GM12878 (cell line): ENCODE results near the gene ATG12. TPM values are rescaled to one million over a fixed set of nuclear protein-coding genes. Genes with fewer than 3 reads are reported as not detected.

Experiments
- ATAC-seq: fragments of 200-7000 bp; cut with Tn5 transposase; 3 replicates; pipeline ENCODE4 v1.9.1; 2020; ENCODE audit warnings: mild to moderate bottlenecking, moderate library complexity
- BruUV-seq: library from RNA; stranded (reverse); fragments of 400-500 nt; replicated peaks from 2 replicates; lab custom pipeline; 2021; lab: Mats Ljungman, UMichigan
- CTCF ChIA-PET: fragments of 300-600 bp; sonication (Branson Sonifier 250); formaldehyde crosslinking; extraction: SDS; loops from one replicate; lab custom pipeline; 2021; ENCODE audit warnings: inconsistent platforms; lab: Yijun Ruan, JAX
- POLR2A ChIA-PET: fragments of 350-600 bp; formaldehyde crosslinking; extraction: SDS; loops from one replicate; lab custom pipeline; 2021; ENCODE audit warnings: inconsistent platforms; lab: Charles Lee
- RAD21 ChIA-PET: fragments of 300-600 bp; sonication (Branson Sonifier 250); formaldehyde crosslinking; loops from one replicate; lab custom pipeline; 2023; ENCODE audit warnings: antibody characterized with exemption; ENCODE audit not compliant: unreplicated experiment; lab: Charles Lee
- SMC1A ChIA-PET: fragments of 300-600 bp; sonication (Branson Sonifier 250); formaldehyde crosslinking; loops from one replicate; lab custom pipeline; 2023; ENCODE audit not compliant: unreplicated experiment, uncharacterized antibody; lab: Charles Lee
- DNase-seq: peaks from one replicate; pipeline ENCODE4 v3.0.0-alpha.2; 2011; ENCODE audit warnings: low read depth, low spot score
- FAIRE-seq: peaks from 3 replicates; lab custom pipeline; 2011; peaks lifted over from hg19 to GRCh38; lab: Jason Lieb, UNC
- H2AFZ ChIP-seq: 2 replicates; pipeline ENCODE4 v1.6.0; 2011; ENCODE audit warnings: low read depth, low read length, control low read depth; ENCODE audit not compliant: control insufficient read depth
- H3K27ac ChIP-seq: 2 replicates; pipeline ENCODE4 v1.5.1; 2011; ENCODE audit warnings: control low read depth; ENCODE audit not compliant: control insufficient read depth, insufficient read depth
- H3K27me3 ChIP-seq, 2 experiments: replicated peaks in 1 of 2; 2 replicates each; pipeline versions ENCODE4 v1.6.0 to v1.6.1; 2011; ENCODE audit warnings: low read length in 1 of 2; ENCODE audit not compliant: control insufficient read depth in 2 of 2, insufficient read depth in 2 of 2
- H3K36me3 ChIP-seq, 2 experiments: 2 replicates each; pipeline ENCODE4 v1.5.1; 2011; ENCODE audit warnings: low read length in 1 of 2; ENCODE audit not compliant: control insufficient read depth in 2 of 2, insufficient read depth in 2 of 2
- H3K4me1 ChIP-seq: 2 replicates; pipeline ENCODE4 v1.6.1; 2011; ENCODE audit warnings: mild to moderate bottlenecking, low read length, moderate library complexity, mixed read lengths; ENCODE audit not compliant: control insufficient read depth, insufficient read depth
- H3K4me2 ChIP-seq: 2 replicates; pipeline ENCODE4 v1.6.0; 2011; ENCODE audit warnings: control low read depth; ENCODE audit not compliant: control insufficient read depth, insufficient read depth
- H3K4me3 ChIP-seq: fragments of 200-600 bp; sonication (generic); 2 replicates; pipeline ENCODE4 v1.5.1; 2016
- H3K79me2 ChIP-seq: 2 replicates; pipeline ENCODE4 v1.6.0; 2011; ENCODE audit warnings: low read length; ENCODE audit not compliant: control insufficient read depth, insufficient read depth
- H3K9ac ChIP-seq: 2 replicates; pipeline ENCODE4 v1.8.0; 2011; ENCODE audit warnings: low read length, control low read depth, mixed read lengths; ENCODE audit not compliant: control insufficient read depth, insufficient read depth
- H3K9me3 ChIP-seq: replicated peaks from 3 replicates; pipeline ENCODE4 v1.5.1; 2011; ENCODE audit warnings: mild to moderate bottlenecking, low read length; ENCODE audit not compliant: control insufficient read depth, insufficient read depth
- H4K20me1 ChIP-seq: 2 replicates; pipeline ENCODE4 v1.6.0; 2011; ENCODE audit not compliant: control insufficient read depth, insufficient read depth
- CHD4 ChIP-seq: fragments of 200-600 bp; sonication (generic); IDR thresholded peaks from 2 replicates; pipeline ENCODE4 v1.6.1; 2016; ENCODE audit warnings: mild to moderate bottlenecking
- EZH2 ChIP-seq: IDR thresholded peaks from 2 replicates; pipeline ENCODE4 v1.6.1; 2012; ENCODE audit warnings: low read depth, mild to moderate bottlenecking, control low read depth, inconsistent platforms, low read length, borderline replicate concordance; ENCODE audit not compliant: control insufficient read depth
- LARP7 ChIP-seq: fragments of 450-650 bp; IDR thresholded peaks from 2 replicates; pipeline ENCODE4 v1.6.1; 2017; ENCODE audit warnings: mild to moderate bottlenecking
- WGBS: methylation state at CpG from one replicate; pipeline ENCODE4 v1.1.6; 2016; ENCODE audit warnings: low lambda C conversion rate; ENCODE audit not compliant: insufficient replicate concordance, insufficient coverage; ENCODE audit errors: missing lambda C conversion rate; 5-methylcytosine and 5-hydroxymethylcytosine counted together
- in situ Hi-C: fragments of 300-500 bp; cut with MboI; formaldehyde crosslinking; loops from 9 replicates; pipeline ENCODE4 v1.14.3; 2018; ENCODE audit warnings: mixed read lengths
- intact Hi-C: fragments of 100-400 bp; cut with micrococcal nuclease; formaldehyde crosslinking; loops from one replicate; pipeline ENCODE4 v1.14.2; 2022; ENCODE audit not compliant: unreplicated experiment
- polyA plus RNA-seq, 11 experiments: library from polyadenylated mRNA; depleted of rRNA in 4 of 11; unstranded in 6 of 11; stranded (reverse) in 5 of 11; fragments of >200 nt; fragmentation: Nextera tagmentation in 4 of 11; fragmentation: Illumina TruSeq in 1 of 11; extraction: Ambion mirVana in 4 of 11; extraction: Trizol in 1 of 11; gene quantifications; 1 replicate in 1 of 11; 2 replicates in 10 of 11; pipeline versions ENCODE4 v1.2.1 to v1.2.3, GENCODE V29; 2011 to 2016; ENCODE audit warnings: inconsistent platforms in 2 of 11, missing spikeins in 2 of 11, low read depth in 1 of 11
- total RNA-seq, 4 experiments: library from RNA; depleted of rRNA in 3 of 4; stranded (reverse); fragments of >200 nt in 3 of 4; fragmentation: Illumina TruSeq in 1 of 4; extraction: Trizol in 1 of 4; gene quantifications; 2 replicates each; pipeline versions ENCODE4 v1.2.1 to v1.2.3, GENCODE V29; 2013 to 2021
- TF ChIP-seq, protein P1 (sequence below): fragments of 450-650 bp; IDR thresholded peaks from 2 replicates; pipeline ENCODE4 v1.6.1; 2017; ENCODE audit warnings: borderline replicate concordance
- TF ChIP-seq, protein P2 (sequence below): IDR thresholded peaks from 2 replicates; pipeline ENCODE4 v1.6.1; 2012; ENCODE audit warnings: low read length, inconsistent platforms
- TF ChIP-seq, protein P3 (sequence below): fragments of 450-650 bp; formaldehyde crosslinking; IDR thresholded peaks from 2 replicates; pipeline ENCODE4 v1.5.0; 2022; ENCODE audit warnings: mild to moderate bottlenecking, missing genetic modification characterization

The ATG12 gene
- total and polyA plus RNA-seq, 10 of the 15 experiments (the other 5 are each of a cell fraction or from before 2014, with no cell fraction given), result 23.2 to 92.0 (median 58.6) TPM

DNA sequence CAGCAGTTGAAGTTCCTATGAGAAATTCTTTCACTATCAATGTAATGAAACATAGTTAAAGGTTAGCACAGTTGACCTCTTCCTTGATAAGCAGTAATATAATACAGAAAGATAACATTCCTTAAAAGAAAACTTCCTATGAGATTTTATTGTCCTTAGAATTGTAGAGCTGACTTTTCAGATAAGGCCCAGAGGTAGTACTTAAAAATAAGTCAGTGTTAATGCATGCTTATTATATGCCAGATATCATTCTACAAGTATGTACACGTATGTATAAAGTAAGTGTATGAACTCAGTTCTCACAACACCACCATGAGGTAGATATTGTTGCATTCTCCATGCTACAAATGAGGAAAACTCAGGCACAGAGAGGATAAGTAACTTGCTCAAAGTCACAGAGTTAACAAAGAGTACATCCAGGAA lies 15.7 kb upstream of the ATG12 start:
- 100% methylated on average over 1 of the region's 1 CpG for WGBS
- intact Hi-C loops, result no loop called here
- H3K36me3 ChIP-seq, result no peaks in the 10 kb centered on the region
- no peak for FAIRE-seq
- no peak for ATAC-seq
- DNase-seq, result no peak
- TF ChIP-seq, protein P1, sequence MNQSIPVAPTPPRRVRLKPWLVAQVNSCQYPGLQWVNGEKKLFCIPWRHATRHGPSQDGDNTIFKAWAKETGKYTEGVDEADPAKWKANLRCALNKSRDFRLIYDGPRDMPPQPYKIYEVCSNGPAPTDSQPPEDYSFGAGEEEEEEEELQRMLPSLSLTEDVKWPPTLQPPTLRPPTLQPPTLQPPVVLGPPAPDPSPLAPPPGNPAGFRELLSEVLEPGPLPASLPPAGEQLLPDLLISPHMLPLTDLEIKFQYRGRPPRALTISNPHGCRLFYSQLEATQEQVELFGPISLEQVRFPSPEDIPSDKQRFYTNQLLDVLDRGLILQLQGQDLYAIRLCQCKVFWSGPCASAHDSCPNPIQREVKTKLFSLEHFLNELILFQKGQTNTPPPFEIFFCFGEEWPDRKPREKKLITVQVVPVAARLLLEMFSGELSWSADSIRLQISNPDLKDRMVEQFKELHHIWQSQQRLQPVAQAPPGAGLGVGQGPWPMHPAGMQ, result no peak
- TF ChIP-seq EZH2 (no peak), CHD4 (no peak), LARP7 (no peak)
- TF ChIP-seq, protein P2, sequence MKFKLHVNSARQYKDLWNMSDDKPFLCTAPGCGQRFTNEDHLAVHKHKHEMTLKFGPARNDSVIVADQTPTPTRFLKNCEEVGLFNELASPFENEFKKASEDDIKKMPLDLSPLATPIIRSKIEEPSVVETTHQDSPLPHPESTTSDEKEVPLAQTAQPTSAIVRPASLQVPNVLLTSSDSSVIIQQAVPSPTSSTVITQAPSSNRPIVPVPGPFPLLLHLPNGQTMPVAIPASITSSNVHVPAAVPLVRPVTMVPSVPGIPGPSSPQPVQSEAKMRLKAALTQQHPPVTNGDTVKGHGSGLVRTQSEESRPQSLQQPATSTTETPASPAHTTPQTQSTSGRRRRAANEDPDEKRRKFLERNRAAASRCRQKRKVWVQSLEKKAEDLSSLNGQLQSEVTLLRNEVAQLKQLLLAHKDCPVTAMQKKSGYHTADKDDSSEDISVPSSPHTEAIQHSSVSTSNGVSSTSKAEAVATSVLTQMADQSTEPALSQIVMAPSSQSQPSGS, result no peak
- TF ChIP-seq, protein P3, sequence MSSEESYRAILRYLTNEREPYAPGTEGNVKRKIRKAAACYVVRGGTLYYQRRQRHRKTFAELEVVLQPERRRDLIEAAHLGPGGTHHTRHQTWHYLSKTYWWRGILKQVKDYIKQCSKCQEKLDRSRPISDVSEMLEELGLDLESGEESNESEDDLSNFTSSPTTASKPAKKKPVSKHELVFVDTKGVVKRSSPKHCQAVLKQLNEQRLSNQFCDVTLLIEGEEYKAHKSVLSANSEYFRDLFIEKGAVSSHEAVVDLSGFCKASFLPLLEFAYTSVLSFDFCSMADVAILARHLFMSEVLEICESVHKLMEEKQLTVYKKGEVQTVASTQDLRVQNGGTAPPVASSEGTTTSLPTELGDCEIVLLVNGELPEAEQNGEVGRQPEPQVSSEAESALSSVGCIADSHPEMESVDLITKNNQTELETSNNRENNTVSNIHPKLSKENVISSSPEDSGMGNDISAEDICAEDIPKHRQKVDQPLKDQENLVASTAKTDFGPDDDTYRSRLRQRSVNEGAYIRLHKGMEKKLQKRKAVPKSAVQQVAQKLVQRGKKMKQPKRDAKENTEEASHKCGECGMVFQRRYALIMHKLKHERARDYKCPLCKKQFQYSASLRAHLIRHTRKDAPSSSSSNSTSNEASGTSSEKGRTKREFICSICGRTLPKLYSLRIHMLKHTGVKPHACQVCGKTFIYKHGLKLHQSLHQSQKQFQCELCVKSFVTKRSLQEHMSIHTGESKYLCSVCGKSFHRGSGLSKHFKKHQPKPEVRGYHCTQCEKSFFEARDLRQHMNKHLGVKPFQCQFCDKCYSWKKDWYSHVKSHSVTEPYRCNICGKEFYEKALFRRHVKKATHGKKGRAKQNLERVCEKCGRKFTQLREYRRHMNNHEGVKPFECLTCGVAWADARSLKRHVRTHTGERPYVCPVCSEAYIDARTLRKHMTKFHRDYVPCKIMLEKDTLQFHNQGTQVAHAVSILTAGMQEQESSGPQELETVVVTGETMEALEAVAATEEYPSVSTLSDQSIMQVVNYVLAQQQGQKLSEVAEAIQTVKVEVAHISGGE, result no peak
- TF ChIP-seq, all 136 proteins: peak for 0
- H3K4me2 ChIP-seq, result no peak overlapping the region
- no peaks in the 10 kb centered on the region for H3K27me3 ChIP-seq
- H3K4me1 ChIP-seq, result no peaks in the 10 kb centered on the region
- no peak overlapping the region for H3K27ac ChIP-seq
- CTCF ChIA-PET, result no interaction called here
- no peaks in the 10 kb centered on the region for H4K20me1 ChIP-seq
- POLR2A ChIA-PET, result no interaction called here
- no peak overlapping the region for H3K4me3 ChIP-seq
- H2AFZ ChIP-seq, result no peak overlapping the region
- peaks cover 2% of the 10 kb centered on the region; the same call in 2 of the 3 replicates for H3K9me3 ChIP-seq
- SMC1A ChIA-PET, result no interaction called here
- H3K9ac ChIP-seq, result no peak overlapping the region
- in situ Hi-C loops, result no loop called here
- BruUV-seq, result no TSS peak
- RAD21 ChIA-PET, result no interaction called here
- peaks cover 69% of the 10 kb centered on the region for H3K79me2 ChIP-seq
